ENCODE results near the gene TAS2R60.
"Not testable (repeated sequence)": the region's sequence is repeated elsewhere in the genome, so short reads cannot be mapped to it uniquely, and the experiment has no call there.

TAS2R60 gene

DNA sequence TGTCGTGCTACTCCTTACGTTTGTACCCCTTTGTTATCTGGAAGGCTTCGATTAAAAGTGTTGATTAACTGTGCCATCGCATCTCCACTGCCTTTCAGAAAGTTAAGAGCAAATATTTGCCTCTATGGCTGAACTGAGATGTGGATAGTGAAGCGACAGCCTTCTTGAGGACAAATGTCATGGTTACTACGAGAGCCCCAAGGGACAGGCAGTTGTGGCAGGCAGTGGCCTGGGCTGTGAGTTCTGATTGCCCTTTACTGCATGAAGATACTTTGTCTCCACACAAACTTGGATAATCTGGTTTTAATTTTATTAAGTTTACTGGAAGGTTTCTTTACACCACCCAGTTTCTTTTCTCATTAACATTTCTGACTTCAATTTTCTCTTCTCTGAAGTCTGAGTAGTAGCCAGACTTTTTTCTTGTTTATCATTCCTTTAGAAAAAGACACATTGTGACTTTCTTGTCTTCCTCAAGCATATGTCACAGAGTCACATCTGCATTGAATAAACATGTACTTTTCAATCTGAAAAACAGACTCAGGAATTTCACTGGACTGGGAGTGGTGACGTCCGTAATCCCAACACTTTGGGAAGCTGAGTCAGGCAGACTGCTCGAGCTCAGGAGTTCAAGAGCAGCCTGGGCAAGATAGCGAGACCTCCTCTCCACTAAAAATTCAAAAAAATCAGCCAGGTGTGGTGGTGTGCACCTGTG lies 36.0 kb downstream of the TAS2R60 start:
- DNase-seq: no peak

DNA sequence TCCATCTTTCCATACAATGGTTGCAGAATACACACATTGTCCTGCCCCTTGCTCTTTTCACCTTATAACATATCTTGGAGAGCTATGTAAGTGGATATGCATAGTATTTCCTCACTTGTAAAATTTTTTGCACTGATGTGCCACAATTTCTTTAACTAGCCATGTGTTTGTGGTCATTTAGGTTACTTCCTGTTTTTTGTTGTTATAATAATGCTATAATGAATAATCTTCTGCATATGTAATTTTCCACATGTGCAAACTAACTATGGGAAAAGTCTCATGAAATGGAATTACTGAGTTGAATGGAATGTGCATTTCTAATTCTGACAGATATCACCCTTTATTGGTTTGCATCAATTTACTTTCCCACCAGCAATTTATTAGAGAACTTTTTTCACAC lies 37.2 kb downstream of the TAS2R60 start:
- no peak for DNase-seq

DNA sequence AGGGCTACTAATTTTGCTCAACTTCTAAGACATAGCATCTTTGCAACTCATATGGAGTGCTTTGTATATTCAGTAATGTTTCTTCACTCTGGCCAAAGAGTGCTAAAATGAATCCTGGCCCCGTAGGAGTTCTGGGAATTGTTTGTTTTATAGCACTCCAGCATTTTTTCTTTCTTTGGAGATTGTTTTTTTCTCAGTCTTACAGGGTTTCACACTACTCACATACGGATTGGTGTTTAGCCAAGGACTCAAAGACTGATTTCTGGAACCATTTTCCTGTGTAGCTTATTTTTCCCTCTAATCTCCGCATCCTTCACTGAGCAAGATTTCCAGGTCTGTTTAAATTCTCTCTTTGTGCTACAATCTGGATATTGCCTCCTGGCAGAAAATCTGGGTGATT lies 40.9 kb downstream of the TAS2R60 start:
- no peak for DNase-seq

- DNase-seq: no peak
Measured at GRCh38 chr7:143485094-143485493, 41.8 kb downstream of the TAS2R60 start.

DNA sequence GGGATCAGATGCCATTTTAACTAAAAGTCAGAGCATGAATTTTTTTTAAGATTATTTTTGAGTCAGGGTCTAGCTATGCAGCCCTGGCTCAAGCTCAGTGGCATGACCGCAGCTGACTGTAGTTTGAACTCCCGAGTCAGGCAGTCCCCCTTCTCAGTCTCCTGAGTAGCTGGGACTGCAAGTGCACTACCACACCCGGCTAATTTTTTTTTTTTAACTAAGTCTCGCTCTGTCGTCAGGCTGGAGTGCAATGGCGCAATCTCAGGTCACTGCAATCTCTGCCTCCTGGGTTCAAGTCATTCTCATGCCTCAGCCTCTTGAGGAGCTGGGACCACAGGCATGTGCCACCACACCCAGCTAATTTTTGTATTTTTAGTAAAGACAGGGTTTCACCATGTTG lies 42.2 kb downstream of the TAS2R60 start:
- DNase-seq: no peak

DNA sequence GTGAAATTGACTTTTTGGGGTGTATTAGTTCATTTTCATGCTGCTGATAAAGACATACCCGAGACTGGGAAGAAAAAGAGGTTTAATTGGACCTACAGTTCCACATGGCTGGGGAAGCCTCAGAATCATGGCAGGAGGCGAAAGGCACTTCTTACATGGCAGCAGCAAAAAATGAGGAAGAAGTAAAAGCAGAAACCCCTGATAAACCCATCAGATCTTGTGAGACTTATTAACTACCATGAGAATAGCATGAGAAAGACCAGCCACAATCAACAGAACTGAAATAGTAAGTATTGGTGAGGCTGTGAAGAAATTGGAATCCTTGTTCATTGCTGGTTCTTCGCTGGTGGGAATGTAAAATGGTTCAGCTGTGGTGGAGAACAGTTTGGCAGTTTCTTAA lies 43.0 kb downstream of the TAS2R60 start:
- not testable (repeated sequence) for DNase-seq

DNA sequence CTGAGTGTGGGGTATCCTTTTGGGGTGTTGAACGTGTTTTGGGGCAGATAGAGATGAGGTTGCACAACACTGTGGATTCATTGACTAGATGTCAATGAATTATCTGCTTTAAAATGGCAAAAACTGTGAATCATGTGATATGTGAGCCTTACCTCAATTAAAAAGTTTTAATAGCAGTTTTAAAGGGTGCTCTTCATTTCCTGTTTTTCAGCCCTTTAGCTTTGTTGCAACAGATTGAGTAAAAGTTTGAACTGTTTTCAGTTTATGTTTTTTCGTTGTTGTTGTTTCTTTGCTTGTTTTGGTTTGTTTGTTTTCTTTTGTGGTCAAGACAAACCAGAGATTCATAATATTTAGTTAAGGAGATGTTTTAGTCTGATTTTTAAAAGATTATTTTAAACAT lies 43.8 kb downstream of the TAS2R60 start:
- DNase-seq: no peak

DNA sequence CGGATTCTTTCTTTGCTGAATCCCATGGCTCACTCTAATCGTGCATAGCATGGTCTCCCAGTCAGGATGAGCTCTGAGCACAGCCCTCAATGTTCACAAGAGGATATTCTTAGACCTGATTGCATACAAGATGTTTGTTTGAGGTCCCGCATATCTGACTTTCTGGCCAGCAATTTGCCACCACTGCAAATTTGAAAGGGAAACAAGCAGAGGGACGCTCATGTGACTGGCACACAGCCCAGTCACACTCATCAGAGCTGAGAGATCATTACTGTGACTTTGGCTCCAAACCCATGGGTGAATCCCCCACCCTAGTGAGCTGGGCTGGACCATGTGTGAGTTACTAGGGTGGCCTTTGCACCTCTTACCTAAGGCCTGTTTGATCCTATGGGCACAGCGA lies 44.3 kb downstream of the TAS2R60 start:
- no peak for DNase-seq

DNA sequence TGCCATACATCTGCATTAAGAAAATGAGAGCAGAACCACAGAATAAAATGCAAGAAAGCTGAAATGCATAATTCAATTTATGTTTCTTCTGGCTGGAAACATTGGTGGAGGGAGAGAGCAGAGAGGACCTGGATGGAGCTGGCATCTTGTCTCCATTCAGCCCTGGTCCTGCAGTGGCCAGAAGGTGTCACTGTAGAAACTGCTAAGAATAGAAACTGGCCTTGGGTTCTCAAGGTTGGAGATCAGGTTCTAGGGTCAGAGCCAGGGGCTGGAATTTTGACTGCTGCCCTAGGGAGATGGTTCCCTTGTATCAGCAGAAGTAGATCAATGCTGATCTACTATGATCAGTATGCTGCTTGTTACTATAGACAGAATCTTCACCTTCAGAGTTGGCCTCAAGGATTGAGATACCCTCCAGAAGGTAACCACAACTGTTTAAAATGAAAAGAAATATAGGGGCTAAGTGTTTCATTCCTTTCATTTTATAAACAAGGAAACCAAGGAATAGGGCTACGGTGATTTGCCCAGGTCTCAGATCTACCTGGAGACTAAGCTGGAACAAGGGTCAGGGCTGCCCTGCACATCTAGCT lies 47.6 kb downstream of the TAS2R60 start:
- DNase-seq: peak; percentile 45

GRCh38 chr7:143492043-143492471 lies 48.8 kb downstream of the TAS2R60 start:
- peak; percentile 77 for DNase-seq

GRCh38 chr7:143492799-143493739 lies 49.8 kb downstream of the TAS2R60 start:
- peak; percentile 31 for DNase-seq

DNA sequence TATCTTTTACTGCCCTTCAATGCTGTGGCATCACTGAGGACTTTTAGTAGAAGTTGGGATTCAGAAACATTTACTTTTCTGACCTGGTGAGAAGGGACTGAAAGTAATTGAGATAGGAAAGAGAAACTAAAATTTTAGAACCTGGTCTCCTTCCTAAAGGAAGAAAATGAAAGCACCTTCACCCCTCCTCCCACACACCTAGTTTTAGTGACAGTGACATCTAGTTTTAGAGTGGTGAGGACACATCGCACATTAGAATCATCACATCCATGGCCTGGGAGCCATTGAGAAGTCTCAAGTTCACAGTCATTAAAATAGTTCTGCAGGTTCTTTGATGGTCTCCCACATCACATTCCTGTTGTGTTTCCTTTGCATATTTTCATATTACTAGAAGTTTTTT lies 50.5 kb downstream of the TAS2R60 start:
- no peak for DNase-seq

All from HCEC 1CT (cell line).